Measurements from ENCODE around the gene VWA5B1. TPM values are rescaled to one million over a fixed set of nuclear protein-coding genes. Genes with fewer than 3 reads are reported as not detected.

Gene VWA5B1
- total and polyA plus RNA-seq, 9 donors = 0.04 to 0.65 (median 0.26) TPM

GRCh38 chr1:20307026-20307425 lies 16.4 kb downstream of the VWA5B1 start:
- no peak for DNase-seq
- Histone ChIP-seq H3K4me1 (ENCODE audit: control insufficient read depth, insufficient read depth, low read length) (peaks cover 5% of the 10 kb centered on the region), H3K27ac (ENCODE audit: low read length) (no peak overlapping the region), H3K9me3 (replicated peaks; ENCODE audit: control insufficient read depth, low read depth, low read length) (no peaks in the 10 kb centered on the region), H3K36me3 (ENCODE audit: control insufficient read depth, insufficient read depth, low read length) (no peaks in the 10 kb centered on the region), H3K4me3 (ENCODE audit: low read length) (no peak overlapping the region), H3K27me3 (ENCODE audit: control insufficient read depth, insufficient read depth, low read length) (peaks cover 5% of the 10 kb centered on the region)
- no CpG with 5 or more reads among the region's 7 CpGs for WGBS (ENCODE audit: insufficient coverage)

GRCh38 chr1:20308569-20308968 lies 17.9 kb downstream of the VWA5B1 start:
- no peak for DNase-seq
- WGBS (ENCODE audit: insufficient coverage) = 73% methylated on average over 4 of the region's 5 CpGs

GRCh38 chr1:20311289-20311688 lies 20.6 kb downstream of the VWA5B1 start:
- Histone ChIP-seq H3K27ac (ENCODE audit: low read length) (no peak overlapping the region), H3K27me3 (ENCODE audit: control insufficient read depth, insufficient read depth, low read length) (peaks cover 5% of the 10 kb centered on the region), H3K36me3 (ENCODE audit: control insufficient read depth, insufficient read depth, low read length) (no peaks in the 10 kb centered on the region), H3K4me3 (ENCODE audit: low read length) (no peak overlapping the region), H3K4me1 (ENCODE audit: control insufficient read depth, insufficient read depth, low read length) (peaks cover 5% of the 10 kb centered on the region), H3K9me3 (replicated peaks; ENCODE audit: control insufficient read depth, low read depth, low read length) (no peaks in the 10 kb centered on the region)
- no peak for DNase-seq
- WGBS (ENCODE audit: insufficient coverage) = 33% methylated on average over 1 of the region's 5 CpGs

More at GRCh38 chr1:20308569-20308968, 17.9 kb downstream of the VWA5B1 start:
- Histone ChIP-seq H3K27me3 (ENCODE audit: control insufficient read depth, insufficient read depth, low read length) (peaks cover 7% of the 10 kb centered on the region), H3K27ac (ENCODE audit: low read length) (no peak overlapping the region), H3K36me3 (ENCODE audit: control insufficient read depth, insufficient read depth, low read length) (no peaks in the 10 kb centered on the region), H3K4me1 (ENCODE audit: control insufficient read depth, insufficient read depth, low read length) (peaks cover 5% of the 10 kb centered on the region), H3K9me3 (replicated peaks; ENCODE audit: control insufficient read depth, low read depth, low read length) (no peaks in the 10 kb centered on the region), H3K4me3 (ENCODE audit: low read length) (no peak overlapping the region)

- Histone ChIP-seq H3K4me1 (ENCODE audit: control insufficient read depth, insufficient read depth, low read length) (peaks cover 5% of the 10 kb centered on the region), H3K4me3 (ENCODE audit: low read length) (no peak overlapping the region), H3K36me3 (ENCODE audit: control insufficient read depth, insufficient read depth, low read length) (no peaks in the 10 kb centered on the region), H3K27ac (ENCODE audit: low read length) (no peak overlapping the region), H3K9me3 (replicated peaks; ENCODE audit: control insufficient read depth, low read depth, low read length) (no peaks in the 10 kb centered on the region), H3K27me3 (ENCODE audit: control insufficient read depth, insufficient read depth, low read length) (peaks cover 4% of the 10 kb centered on the region)
- no peak for DNase-seq
- WGBS (ENCODE audit: insufficient coverage) = 92% methylated on average over 2 of the region's 3 CpGs
Measured at GRCh38 chr1:20312310-20312709, 21.6 kb downstream of the VWA5B1 start.

GRCh38 chr1:20312818-20313217 lies 22.1 kb downstream of the VWA5B1 start:
- Histone ChIP-seq H3K27me3 (ENCODE audit: control insufficient read depth, insufficient read depth, low read length) (peaks cover 4% of the 10 kb centered on the region), H3K4me3 (ENCODE audit: low read length) (no peak overlapping the region), H3K4me1 (ENCODE audit: control insufficient read depth, insufficient read depth, low read length) (peaks cover 5% of the 10 kb centered on the region), H3K36me3 (ENCODE audit: control insufficient read depth, insufficient read depth, low read length) (no peaks in the 10 kb centered on the region), H3K27ac (ENCODE audit: low read length) (no peak overlapping the region), H3K9me3 (replicated peaks; ENCODE audit: control insufficient read depth, low read depth, low read length) (no peaks in the 10 kb centered on the region)
- 92% methylated on average over 12 of the region's 12 CpGs for WGBS (ENCODE audit: insufficient coverage)
- DNase-seq = no peak

- no peaks in the 10 kb centered on the region for H3K36me3 ChIP-seq (ENCODE audit: control insufficient read depth, insufficient read depth, low read length)
- H3K27me3 ChIP-seq (ENCODE audit: control insufficient read depth, insufficient read depth, low read length) = peaks cover 10% of the 10 kb centered on the region
- no peak overlapping the region for H3K4me3 ChIP-seq (ENCODE audit: low read length)
- 92% methylated on average over 7 of the region's 11 CpGs for WGBS (ENCODE audit: insufficient coverage)
- no peaks in the 10 kb centered on the region for H3K9me3 ChIP-seq (replicated peaks; ENCODE audit: control insufficient read depth, low read depth, low read length)
- DNase-seq = no peak
- no peak overlapping the region for H3K27ac ChIP-seq (ENCODE audit: low read length)
- H3K4me1 ChIP-seq (ENCODE audit: control insufficient read depth, insufficient read depth, low read length) = peaks cover 19% of the 10 kb centered on the region
Measured at GRCh38 chr1:20317471-20317870, 26.8 kb downstream of the VWA5B1 start.

- no peak overlapping the region for H3K27ac ChIP-seq (ENCODE audit: low read length)
- DNase-seq = no peak
- peaks cover 12% of the 10 kb centered on the region for H3K27me3 ChIP-seq (ENCODE audit: control insufficient read depth, insufficient read depth, low read length)
- no peaks in the 10 kb centered on the region for H3K9me3 ChIP-seq (replicated peaks; ENCODE audit: control insufficient read depth, low read depth, low read length)
- peaks cover 26% of the 10 kb centered on the region for H3K4me1 ChIP-seq (ENCODE audit: control insufficient read depth, insufficient read depth, low read length)
- 80% methylated on average over 7 of the region's 14 CpGs for WGBS (ENCODE audit: insufficient coverage)
- H3K4me3 ChIP-seq (ENCODE audit: low read length) = no peak overlapping the region
- H3K36me3 ChIP-seq (ENCODE audit: control insufficient read depth, insufficient read depth, low read length) = no peaks in the 10 kb centered on the region
Measured at GRCh38 chr1:20318521-20318920, 27.8 kb downstream of the VWA5B1 start.

- peaks cover 30% of the 10 kb centered on the region for H3K4me1 ChIP-seq (ENCODE audit: control insufficient read depth, insufficient read depth, low read length)
- whole genome bisulfite sequencing (ENCODE audit: insufficient coverage) = 43% methylated on average over 1 of the region's 4 CpGs
- no peak for DNase-seq
- no peak overlapping the region for H3K27ac ChIP-seq (ENCODE audit: low read length)
- H3K9me3 ChIP-seq (replicated peaks; ENCODE audit: control insufficient read depth, low read depth, low read length) = no peaks in the 10 kb centered on the region
- no peak overlapping the region for H3K4me3 ChIP-seq (ENCODE audit: low read length)
- no peaks in the 10 kb centered on the region for H3K36me3 ChIP-seq (ENCODE audit: control insufficient read depth, insufficient read depth, low read length)
- H3K27me3 ChIP-seq (ENCODE audit: control insufficient read depth, insufficient read depth, low read length) = peaks cover 12% of the 10 kb centered on the region
Measured at GRCh38 chr1:20318971-20319370, 28.3 kb downstream of the VWA5B1 start.

GRCh38 chr1:20319456-20320220 lies 29.0 kb downstream of the VWA5B1 start:
- Histone ChIP-seq H3K27me3 (ENCODE audit: control insufficient read depth, insufficient read depth, low read length) (peaks cover 10% of the 10 kb centered on the region), H3K9me3 (replicated peaks; ENCODE audit: control insufficient read depth, low read depth, low read length) (no peaks in the 10 kb centered on the region), H3K36me3 (ENCODE audit: control insufficient read depth, insufficient read depth, low read length) (no peaks in the 10 kb centered on the region), H3K4me3 (ENCODE audit: low read length) (no peak overlapping the region), H3K27ac (ENCODE audit: low read length) (no peak overlapping the region), H3K4me1 (ENCODE audit: control insufficient read depth, insufficient read depth, low read length) (peaks cover 37% of the 10 kb centered on the region)
- WGBS (ENCODE audit: insufficient coverage) = 98% methylated on average over 4 of the region's 11 CpGs
- DNase-seq = no peak

GRCh38 chr1:20320704-20321103 lies 30.0 kb downstream of the VWA5B1 start:
- Histone ChIP-seq H3K27ac (ENCODE audit: low read length) (no peak overlapping the region), H3K4me1 (ENCODE audit: control insufficient read depth, insufficient read depth, low read length) (peaks cover 47% of the 10 kb centered on the region), H3K27me3 (ENCODE audit: control insufficient read depth, insufficient read depth, low read length) (peaks cover 10% of the 10 kb centered on the region), H3K9me3 (replicated peaks; ENCODE audit: control insufficient read depth, low read depth, low read length) (no peaks in the 10 kb centered on the region), H3K4me3 (ENCODE audit: low read length) (no peak overlapping the region), H3K36me3 (ENCODE audit: control insufficient read depth, insufficient read depth, low read length) (no peaks in the 10 kb centered on the region)
- no peak for DNase-seq
- WGBS (ENCODE audit: insufficient coverage) = 75% methylated on average over 4 of the region's 6 CpGs
